NK-92 treated with Interleukin-12 subunit alpha and Interleukin-12 subunit beta, amount 100 ng/mL, for 24 hours (cell line): ENCODE data around the gene WNT6.
"Not testable (repeated sequence)": the region's sequence is repeated elsewhere in the genome, so short reads cannot be mapped to it uniquely, and the experiment has no call there.

Experiments
- DNase-seq: peaks from one replicate; lab custom pipeline; 2025; lab: John Stamatoyannopoulos, UW

Gene WNT6

GRCh38 chr2:218830526-218831306, 28.9 kb upstream of the WNT6 start:
- no peak for DNase-seq

- no peak for DNase-seq
Measured at GRCh38 chr2:218831378-218831990, 28.1 kb upstream of the WNT6 start, which contains the start of gene PRKAG3. Gene PRKAG3 (minus strand): TSS chr2:218831803.

- DNase-seq = no peak
Measured at GRCh38 chr2:218832081-218832480, 27.5 kb upstream of the WNT6 start.

GRCh38 chr2:218832520-218832919, 27.1 kb upstream of the WNT6 start:
- no peak for DNase-seq

- no peak for DNase-seq
Measured at GRCh38 chr2:218833023-218833609, 26.5 kb upstream of the WNT6 start.

GRCh38 chr2:218834685-218835084, 24.9 kb upstream of the WNT6 start:
- no peak for DNase-seq

- DNase-seq = no peak
Measured at GRCh38 chr2:218837495-218837894, 22.1 kb upstream of the WNT6 start.

GRCh38 chr2:218839430-218839829, 20.2 kb upstream of the WNT6 start:
- DNase-seq = no peak

- no peak for DNase-seq
Measured at GRCh38 chr2:218839888-218840287, 19.7 kb upstream of the WNT6 start.

GRCh38 chr2:218844334-218844733, 15.3 kb upstream of the WNT6 start:
- not testable (repeated sequence) for DNase-seq

- not testable (repeated sequence) for DNase-seq
Measured at GRCh38 chr2:218846963-218847362, 12.6 kb upstream of the WNT6 start.

- no peak for DNase-seq
Measured at GRCh38 chr2:218849721-218850120, 9.9 kb upstream of the WNT6 start.

GRCh38 chr2:218850796-218851195, 8.8 kb upstream of the WNT6 start:
- DNase-seq = no peak

GRCh38 chr2:218851286-218851685, 8.3 kb upstream of the WNT6 start:
- no peak for DNase-seq

GRCh38 chr2:218852911-218853667, 6.5 kb upstream of the WNT6 start:
- peak; percentile 11 for DNase-seq

- no peak for DNase-seq
Measured at GRCh38 chr2:218853766-218854165, 5.8 kb upstream of the WNT6 start.

- no peak for DNase-seq
Measured at GRCh38 chr2:218854860-218855259, 4.7 kb upstream of the WNT6 start.

GRCh38 chr2:218855305-218856166, 4.1 kb upstream of the WNT6 start:
- no peak for DNase-seq

GRCh38 chr2:218856167-218856895, 3.3 kb upstream of the WNT6 start:
- no peak for DNase-seq

GRCh38 chr2:218856896-218857243, 2.7 kb upstream of the WNT6 start:
- DNase-seq = no peak
